Epithelial cell of prostate (primary cell): Measurements from ENCODE around the gene OR2M3.
"Not testable (repeated sequence)": the region's sequence is repeated elsewhere in the genome, so short reads cannot be mapped to it uniquely, and the experiment has no call there.

Source experiments
- DNase-seq: peaks from one replicate; pipeline ENCODE4 v3.0.0-alpha.2; 2011; ENCODE audit warnings: low read depth, low spot score
- H3K27ac ChIP-seq: fragments of 450-650 bp; 2 replicates; pipeline ENCODE4 v1.5.1; 2017; ENCODE audit warnings: mild to moderate bottlenecking

OR2M3 gene, protein sequence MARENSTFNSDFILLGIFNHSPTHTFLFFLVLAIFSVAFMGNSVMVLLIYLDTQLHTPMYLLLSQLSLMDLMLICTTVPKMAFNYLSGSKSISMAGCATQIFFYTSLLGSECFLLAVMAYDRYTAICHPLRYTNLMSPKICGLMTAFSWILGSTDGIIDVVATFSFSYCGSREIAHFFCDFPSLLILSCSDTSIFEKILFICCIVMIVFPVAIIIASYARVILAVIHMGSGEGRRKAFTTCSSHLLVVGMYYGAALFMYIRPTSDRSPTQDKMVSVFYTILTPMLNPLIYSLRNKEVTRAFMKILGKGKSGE

DNA sequence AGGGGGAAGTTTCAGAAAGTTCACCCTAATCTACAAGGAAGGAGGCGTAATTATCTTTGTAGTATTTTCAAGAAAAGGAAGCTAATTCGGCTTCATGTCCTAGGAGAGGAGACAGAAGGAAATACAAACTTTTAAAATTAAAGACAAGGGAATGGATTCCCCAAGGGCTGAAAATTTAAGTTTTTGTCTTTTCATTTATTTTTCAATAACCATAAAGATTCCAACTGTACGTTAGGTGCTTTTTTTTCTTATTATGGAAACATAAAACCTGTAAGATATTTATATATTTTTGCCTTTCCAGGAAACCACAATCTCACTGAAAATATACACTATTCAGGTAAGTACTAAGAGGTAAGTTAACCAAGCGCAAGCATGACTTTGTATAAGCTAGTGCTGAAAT, at the start of gene OR2M3:
TSS of gene OR2M3 (plus strand) at position 301 of the 400 bp plus-strand sequence. CDS start 5,803 bp downstream, outside the sequence.
- H3K27ac ChIP-seq = no peak within 1 kb of the TSS
- DNase-seq = no peak

DNA sequence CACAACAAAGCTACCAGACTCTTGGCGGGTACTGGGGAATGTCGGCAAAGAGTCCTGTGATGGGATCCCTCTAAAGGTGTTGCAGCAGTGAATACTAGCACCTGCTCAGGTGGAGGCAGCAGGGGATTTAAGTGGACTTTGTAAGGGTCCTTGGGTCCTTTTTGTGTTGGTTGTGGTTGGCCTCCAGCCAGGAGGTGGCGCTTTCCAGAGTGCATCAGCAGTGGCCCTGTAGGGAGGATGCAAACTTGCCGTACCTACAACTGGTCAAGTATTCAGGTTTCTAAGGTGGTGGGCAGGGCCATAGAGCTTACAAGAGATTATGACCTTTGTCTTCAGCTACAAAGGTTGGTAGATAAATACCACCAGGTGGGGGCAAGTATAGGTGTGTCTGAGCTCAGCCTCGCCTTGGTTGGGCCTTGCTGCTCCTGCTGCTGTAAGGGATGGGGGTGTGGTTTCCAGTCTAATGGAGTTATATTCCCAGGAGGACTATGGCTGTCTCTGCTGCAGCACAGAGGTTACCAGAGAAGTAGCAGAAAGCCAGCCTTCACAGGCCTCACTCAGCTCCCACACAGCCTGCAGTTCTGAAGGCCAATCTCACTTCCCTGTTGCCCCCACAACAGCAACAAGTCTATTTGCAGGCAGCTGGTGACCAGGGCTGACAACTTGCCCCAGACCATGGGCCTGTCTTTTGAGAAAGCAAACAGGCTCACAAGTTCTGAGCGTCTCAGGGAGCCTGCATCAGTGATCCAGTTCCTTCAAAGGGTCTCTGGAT, 44.8 kb upstream of the OR2M3 start:
- H3K27ac ChIP-seq = no peak overlapping the region
- DNase-seq = no peak

DNA sequence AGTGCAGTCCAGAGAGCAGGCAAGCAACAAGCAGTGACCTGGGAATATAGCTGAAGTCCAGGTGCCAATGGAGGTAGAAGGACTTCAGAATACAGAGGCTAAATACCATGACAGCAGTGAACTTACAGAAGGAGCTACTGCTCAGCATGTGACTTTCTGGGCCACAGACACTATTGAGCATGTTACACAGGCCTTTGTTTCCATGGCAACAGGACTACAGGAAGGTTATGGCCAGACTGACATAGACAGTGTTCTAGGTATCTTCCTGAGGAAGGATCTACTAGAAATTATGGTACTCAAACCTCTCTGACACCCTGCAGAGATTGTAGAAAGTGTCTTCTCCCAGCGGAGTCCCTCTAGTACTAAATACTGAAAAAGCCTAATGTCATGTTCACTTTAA, 41.1 kb upstream of the OR2M3 start:
- no peak overlapping the region for H3K27ac ChIP-seq
- no peak for DNase-seq

DNA sequence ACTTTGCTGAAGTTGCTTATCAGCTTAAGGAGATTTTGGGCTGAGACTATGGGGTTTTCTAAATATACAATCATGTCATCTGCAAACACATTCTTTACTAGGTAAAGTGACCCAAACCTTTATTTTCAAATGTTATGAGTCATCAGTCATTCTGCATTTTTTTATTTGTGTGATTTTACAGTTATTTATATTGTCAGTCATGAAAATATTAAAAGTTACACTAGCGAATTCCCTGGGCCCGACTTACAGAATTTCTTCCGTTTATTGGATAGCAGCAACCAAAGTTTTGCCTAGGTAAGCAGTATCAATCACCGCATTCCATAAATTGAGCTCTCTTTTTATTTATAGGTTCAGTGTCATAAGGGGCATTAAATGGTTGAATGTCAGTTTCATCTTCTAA, 38.3 kb upstream of the OR2M3 start:
- DNase-seq = no peak
- H3K27ac ChIP-seq = no peak overlapping the region

DNA sequence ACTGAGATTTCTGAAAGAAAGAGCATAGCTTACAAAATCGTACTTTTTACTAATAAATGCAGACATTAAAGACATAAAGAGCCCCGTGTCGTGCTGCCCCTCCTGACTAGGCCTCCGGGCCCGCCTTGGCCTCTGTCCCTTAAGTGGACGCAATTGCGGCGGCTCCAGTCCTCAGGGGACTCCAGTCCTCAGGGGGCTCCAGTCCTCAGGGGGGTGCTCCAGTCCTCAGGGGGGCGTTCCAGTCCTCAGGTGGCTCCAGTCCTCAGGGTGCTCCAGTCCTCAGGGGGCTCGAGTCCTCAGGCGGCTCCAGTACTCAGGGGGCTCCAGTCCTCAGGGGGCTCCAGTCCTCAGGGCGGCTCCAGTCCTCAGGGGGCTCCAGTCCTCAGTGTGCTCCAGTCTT, 33.0 kb upstream of the OR2M3 start:
- no peak overlapping the region for H3K27ac ChIP-seq
- no peak for DNase-seq

DNA sequence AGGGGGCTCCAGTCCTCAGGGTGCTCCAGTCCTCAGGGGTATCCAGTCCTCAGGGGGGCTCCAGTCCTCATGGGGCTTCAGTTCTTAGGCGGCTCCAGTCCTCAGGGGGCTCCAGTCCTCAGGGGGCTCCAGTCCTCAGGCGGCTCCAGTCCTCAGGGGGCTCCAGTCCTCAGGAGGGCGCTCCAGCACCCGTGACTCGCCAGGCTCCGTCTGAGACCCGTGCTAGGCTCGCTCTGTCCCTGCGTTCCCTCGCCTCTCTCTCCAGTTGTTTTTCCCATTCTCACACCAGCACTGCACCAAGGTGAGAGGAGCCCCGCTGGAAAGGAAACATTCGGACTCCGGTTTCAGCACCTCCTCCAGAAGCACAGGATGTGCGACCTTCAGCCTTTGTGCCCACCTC, 31.9 kb upstream of the OR2M3 start:
- DNase-seq = no peak
- no peak overlapping the region for H3K27ac ChIP-seq

DNA sequence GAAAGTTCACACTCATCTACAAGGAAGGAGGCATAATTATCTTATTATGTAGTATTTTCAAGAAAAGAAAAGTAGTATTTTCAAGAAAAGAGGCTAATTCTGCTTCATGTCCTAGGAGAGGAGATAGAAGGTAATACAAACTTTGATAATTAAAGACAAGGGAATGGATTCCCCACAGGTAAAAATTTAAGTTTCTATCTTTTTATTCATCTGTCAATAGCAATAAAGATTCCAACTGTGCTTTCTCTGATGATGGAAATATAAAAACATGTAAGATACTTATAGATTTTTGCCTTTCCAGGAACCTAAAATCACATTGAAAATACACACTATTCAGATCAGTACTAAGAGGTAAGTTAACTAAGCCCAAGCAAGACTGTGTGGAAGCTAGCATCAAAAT, 22.5 kb upstream of the OR2M3 start, which contains the start of gene OR2M2:
TSS of gene OR2M2 (plus strand) at position 301 of the 400 bp plus-strand sequence. CDS start 5,165 bp downstream, outside the sequence.
- H3K27ac ChIP-seq = no peak within 1 kb of the TSS
- no peak for DNase-seq

DNA sequence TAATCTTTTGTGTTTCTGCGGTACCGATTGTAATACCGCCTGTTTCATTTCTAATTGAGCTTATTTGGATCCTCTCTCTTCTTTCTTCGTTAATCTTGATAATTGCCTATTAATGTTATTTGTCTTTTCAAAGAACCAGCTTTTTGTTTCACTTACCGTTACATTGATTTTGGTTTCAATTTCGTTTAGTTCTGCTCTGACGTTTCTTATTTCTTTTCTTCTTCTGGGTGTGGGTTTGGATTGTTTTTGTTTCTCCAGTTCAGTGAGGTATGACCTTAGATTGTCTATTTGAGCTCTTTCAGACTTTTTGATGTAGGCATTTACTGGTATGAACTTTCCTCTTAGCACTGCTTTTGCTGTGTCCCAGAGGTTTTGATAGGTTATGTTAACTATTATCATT, 13.1 kb upstream of the OR2M3 start:
- DNase-seq = no peak
- H3K27ac ChIP-seq = no peak overlapping the region

DNA sequence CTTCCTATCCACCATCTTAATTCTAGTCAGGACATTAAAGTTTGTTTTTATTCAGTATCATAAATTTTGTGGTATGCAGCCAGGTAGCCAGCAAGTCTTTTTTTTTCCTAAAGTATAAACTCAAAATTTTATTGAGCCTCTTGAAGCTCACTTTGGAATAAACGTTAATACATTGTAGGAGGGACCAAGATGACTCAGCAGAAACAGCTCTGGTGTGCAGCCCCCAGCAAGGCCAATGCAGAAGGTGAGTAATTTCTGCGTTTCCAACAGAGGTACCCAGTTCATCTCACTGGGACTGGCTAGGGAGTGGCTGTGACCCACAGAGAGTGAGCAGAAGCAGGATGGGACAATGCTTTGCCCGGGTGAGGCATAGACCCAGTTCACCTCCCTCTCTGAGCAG, 9.7 kb upstream of the OR2M3 start:
- no peak overlapping the region for H3K27ac ChIP-seq
- no peak for DNase-seq

DNA sequence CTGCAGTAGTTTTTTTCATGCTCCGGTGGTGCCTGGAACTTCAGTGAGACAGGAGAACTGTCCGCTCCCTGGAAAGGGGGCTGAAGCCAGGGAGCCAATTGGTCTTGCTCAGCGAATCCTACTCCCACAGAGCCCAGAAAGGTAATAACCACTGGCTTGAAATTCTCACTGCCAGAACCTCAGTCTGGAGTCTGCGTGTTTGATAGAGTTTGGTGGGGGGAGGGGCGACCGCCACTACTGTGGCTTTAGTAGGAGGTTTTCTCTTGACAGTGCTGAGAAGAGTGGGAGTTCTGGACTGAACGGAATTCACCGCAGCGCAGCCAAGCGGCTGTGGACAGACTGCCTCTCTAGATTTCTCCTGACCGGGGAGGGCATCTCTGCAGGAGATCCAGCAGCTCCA, 8.0 kb upstream of the OR2M3 start:
- no peak overlapping the region for H3K27ac ChIP-seq
- no peak for DNase-seq

DNA sequence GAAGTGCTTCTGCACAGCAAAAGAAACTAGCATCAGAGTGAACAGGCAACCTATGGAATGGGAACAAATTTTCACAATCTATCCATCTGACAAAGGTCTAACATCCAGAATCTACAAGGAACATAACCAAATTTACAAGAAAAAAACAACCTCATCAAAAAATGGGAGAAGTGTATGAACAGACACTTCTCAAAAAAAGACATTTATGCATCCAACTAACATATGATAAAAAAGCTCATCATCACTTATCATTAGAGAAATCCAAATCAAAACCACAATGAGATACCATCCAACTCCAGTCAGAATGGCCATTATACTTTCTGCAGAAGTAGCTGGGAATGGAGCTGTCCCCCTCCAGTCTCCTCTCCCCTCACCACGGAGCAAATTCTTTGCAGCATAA, 2.9 kb upstream of the OR2M3 start:
- H3K27ac ChIP-seq = no peak overlapping the region
- DNase-seq = no peak

DNA sequence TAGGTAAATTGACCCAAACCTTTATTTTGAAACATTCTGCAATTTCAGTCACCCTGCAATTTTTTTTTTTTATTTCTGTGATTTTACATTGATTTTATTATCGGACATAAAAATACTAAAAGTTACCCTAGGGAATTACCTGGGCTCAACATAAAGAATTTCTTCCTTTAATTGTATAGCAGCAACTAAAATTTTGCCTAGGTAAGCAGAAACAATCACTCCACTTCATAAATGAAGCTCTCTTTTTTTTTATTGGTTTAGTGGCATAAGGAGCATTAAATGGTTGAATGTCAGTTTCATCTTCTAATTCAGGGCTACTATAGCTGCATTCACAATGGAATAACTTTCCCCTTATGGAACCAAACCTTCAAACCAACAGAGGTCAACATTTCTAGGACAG, 18.8 kb downstream of the OR2M3 start:
- H3K27ac ChIP-seq = no peak overlapping the region
- no peak for DNase-seq

DNA sequence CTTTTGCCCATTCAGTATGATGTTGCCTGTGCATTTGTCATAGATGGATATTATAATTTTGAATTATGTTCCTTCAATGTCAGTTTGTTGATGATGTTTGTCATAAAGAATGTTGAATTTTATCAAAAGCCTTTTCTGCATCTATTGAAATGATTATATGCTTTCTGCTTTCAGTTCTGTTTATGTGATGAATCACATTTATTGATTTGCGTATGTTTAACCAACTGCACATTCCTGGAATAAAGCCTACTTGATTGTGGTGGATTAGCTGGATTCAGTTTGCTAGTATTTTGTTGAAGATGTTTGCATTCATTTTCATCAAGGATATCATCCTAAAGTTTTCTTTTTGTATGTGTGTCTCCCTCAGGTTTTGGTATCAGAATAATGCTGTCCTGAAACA, 28.5 kb downstream of the OR2M3 start:
- no peak overlapping the region for H3K27ac ChIP-seq
- DNase-seq = no peak

DNA sequence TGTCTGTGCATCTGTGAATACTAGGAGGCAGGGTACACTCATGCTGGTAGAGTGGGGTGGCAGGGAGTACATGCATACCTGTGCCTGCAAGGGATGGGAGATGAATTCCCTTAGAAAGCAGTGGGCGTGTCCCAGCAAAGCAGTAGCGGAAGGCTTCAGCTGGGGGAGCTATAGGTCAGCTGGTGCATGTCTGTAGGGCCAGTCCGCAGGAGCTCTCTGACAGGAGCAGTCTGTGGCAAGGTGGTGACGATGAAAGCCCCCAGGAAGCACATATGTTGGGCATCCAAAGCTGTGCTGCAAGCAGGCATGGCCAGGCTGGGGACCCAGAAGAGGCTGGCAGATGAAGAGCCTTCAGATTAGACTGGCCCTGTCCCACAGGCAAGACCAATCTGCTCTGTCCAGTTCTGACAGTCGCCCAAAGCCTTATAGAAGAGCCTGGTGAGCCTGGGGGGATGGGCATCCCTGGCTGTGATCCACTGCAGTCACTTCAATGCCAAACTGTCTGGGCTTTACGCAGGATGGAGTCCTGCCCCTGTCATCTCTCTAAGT, 32.4 kb downstream of the OR2M3 start:
- no peak overlapping the region for H3K27ac ChIP-seq
- DNase-seq = no peak

DNA sequence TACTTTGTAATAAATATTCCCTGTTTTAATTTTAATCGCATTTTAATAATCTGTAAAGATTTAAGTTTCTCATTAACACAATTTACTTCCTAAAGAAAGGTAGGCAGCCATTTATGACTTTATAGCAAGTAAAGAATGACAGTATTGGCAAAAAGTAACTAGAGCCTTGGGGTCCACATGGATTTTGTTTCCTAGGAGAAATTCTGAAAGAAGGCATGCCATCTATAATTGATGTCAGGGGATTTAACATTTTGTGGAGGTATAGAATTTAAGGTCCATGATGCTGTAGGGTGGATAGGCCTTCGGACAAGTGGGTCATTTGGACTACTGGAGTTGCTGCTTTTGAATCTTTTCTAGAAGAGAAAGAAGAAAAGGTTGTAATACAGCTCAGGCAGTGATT, 34.1 kb downstream of the OR2M3 start, which contains the start of gene OR2M4:
TSS of gene OR2M4 (plus strand) at position 301 of the 400 bp plus-strand sequence. CDS start 7,512 bp downstream, outside the sequence.
- no peak within 1 kb of the TSS for H3K27ac ChIP-seq
- DNase-seq = no peak

DNA sequence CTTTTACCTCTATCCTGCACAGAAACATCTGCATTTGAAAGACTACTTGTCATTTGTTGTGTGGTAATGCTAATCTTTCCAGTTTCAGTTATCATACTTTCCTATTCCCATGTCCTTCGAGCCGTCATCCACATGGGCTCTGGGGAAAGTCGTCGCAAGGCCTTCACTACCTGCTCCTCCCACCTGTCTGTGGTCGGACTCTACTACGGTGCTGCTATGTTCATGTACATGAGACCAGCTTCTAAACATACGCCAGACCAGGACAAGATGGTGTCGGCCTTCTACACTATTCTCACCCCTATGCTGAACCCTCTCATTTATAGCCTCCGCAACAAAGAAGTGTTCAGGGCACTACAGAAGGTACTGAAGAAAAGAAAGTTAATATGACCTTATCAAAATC, 42.4 kb downstream of the OR2M3 start:
- no peak for DNase-seq
- no peak overlapping the region for H3K27ac ChIP-seq

DNA sequence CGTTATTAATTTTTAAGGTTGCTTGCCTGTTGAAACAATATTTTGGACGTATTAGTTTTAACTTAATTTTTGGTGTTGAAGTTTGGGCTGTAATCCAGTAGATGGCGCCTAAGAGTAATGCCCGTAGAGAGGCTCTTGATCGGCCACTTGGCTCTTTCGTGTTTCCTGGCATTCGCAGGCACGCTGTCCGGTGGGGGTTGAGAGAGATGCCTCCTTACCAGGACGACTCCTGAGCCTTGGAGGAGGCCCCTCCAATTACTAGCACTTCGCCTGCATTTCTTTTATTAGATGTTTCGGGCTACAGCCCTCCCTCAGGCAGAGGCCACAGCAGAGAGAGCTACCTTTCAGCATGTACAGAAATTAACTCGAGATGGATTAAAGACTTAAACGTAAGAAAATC, 46.1 kb downstream of the OR2M3 start:
- no peak overlapping the region for H3K27ac ChIP-seq
- DNase-seq = no peak

DNA sequence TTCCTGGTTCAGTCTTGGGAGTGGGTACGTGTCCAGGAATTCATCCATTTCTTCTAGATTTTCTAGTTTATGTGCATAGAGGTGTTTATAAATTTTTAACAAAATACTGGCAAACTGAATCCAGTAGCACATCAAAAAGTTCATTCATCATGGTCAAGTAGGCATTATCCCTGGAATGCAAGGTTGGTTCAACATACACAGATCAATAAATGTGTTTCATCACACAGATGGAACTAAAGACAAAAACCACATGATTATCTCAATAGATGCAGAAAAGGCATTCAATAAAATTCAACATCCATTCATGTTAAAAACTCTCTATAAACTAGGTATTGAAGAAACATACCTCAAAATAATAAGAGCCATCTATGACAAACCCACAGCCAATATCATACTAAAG, 62.2 kb downstream of the OR2M3 start:
- not testable (repeated sequence) for DNase-seq, H3K27ac ChIP-seq
